Measurements from ENCODE around the gene AQP5.
"Not testable (repeated sequence)": the region's sequence is repeated elsewhere in the genome, so short reads cannot be mapped to it uniquely, and the experiment has no call there.

Gene AQP5

GRCh38 chr12:49983892-49984291 lies 22.2 kb downstream of the AQP5 start:
- no peak for FAIRE-seq

GRCh38 chr12:49984476-49985359 lies 23.0 kb downstream of the AQP5 start:
- no peak for FAIRE-seq

GRCh38 chr12:49985981-49986380 lies 24.3 kb downstream of the AQP5 start:
- FAIRE-seq, result no peak

- FAIRE-seq, result not testable (repeated sequence)
Observed at GRCh38 chr12:49986476-49986875, 24.8 kb downstream of the AQP5 start.

GRCh38 chr12:49987625-49988303 lies 26.1 kb downstream of the AQP5 start:
- no peak for FAIRE-seq

- FAIRE-seq, result not testable (repeated sequence)
Observed at GRCh38 chr12:49989400-49989799, 27.7 kb downstream of the AQP5 start.

- no peak for FAIRE-seq
Observed at GRCh38 chr12:49990273-49990672, 28.6 kb downstream of the AQP5 start.

- FAIRE-seq, result no peak
Observed at GRCh38 chr12:49998453-49998852, 36.8 kb downstream of the AQP5 start.

- FAIRE-seq, result no peak
Observed at GRCh38 chr12:50003595-50003994, 41.9 kb downstream of the AQP5 start.

- FAIRE-seq, result no peak
Observed at GRCh38 chr12:50004696-50005095, 43.0 kb downstream of the AQP5 start.

GRCh38 chr12:50005175-50005574 lies 43.5 kb downstream of the AQP5 start:
- FAIRE-seq, result no peak

GRCh38 chr12:50006280-50006679 lies 44.6 kb downstream of the AQP5 start:
- FAIRE-seq, result no peak

- no peak for FAIRE-seq
Observed at GRCh38 chr12:50006754-50007442, 45.2 kb downstream of the AQP5 start.

GRCh38 chr12:50013361-50014147 lies 51.9 kb downstream of the AQP5 start:
- no peak for FAIRE-seq

- FAIRE-seq, result no peak
Observed at GRCh38 chr12:50014342-50014741, 52.7 kb downstream of the AQP5 start.

Measured in TTC549 (cell line).